ENCODE measurements around the gene ASH1L. TPM values are rescaled to one million over a fixed set of nuclear protein-coding genes. Genes with fewer than 3 reads are reported as not detected.

Gene ASH1L
- polyA plus RNA-seq, 1 experiment, result 30.6 TPM

GRCh38 chr1:155301342-155301841, 261.2 kb downstream of the ASH1L start, which contains the start of gene PKLR:
Gene PKLR (minus strand): TSS chr1:155301438. CDS start chr1:155301395, 43 bp downstream.
- Histone ChIP-seq H3K9me3 (ENCODE audit: control insufficient read depth, insufficient read depth, low read length) (no peaks in the 10 kb centered on the region), H3K4me3 (ENCODE audit: low read depth, low read length) (no peak within 1 kb of the TSS), H3K27ac (ENCODE audit: low read depth, low read length) (no peak within 1 kb of the TSS), H3K27me3 (ENCODE audit: control insufficient read depth, insufficient read depth, low read length) (peaks cover 18% of the 10 kb centered on the region)
- ChIA-PET POLR2A (no interaction called here), CTCF (interaction anchor here (1.1 kb wide), 1 partner anchor 51 kb away, joined by 3 read pairs; no protein-coding TSS in a partner anchor)
- no peak for DNase-seq (ENCODE audit: low read depth, low spot score)
- TF ChIP-seq, protein P1, sequence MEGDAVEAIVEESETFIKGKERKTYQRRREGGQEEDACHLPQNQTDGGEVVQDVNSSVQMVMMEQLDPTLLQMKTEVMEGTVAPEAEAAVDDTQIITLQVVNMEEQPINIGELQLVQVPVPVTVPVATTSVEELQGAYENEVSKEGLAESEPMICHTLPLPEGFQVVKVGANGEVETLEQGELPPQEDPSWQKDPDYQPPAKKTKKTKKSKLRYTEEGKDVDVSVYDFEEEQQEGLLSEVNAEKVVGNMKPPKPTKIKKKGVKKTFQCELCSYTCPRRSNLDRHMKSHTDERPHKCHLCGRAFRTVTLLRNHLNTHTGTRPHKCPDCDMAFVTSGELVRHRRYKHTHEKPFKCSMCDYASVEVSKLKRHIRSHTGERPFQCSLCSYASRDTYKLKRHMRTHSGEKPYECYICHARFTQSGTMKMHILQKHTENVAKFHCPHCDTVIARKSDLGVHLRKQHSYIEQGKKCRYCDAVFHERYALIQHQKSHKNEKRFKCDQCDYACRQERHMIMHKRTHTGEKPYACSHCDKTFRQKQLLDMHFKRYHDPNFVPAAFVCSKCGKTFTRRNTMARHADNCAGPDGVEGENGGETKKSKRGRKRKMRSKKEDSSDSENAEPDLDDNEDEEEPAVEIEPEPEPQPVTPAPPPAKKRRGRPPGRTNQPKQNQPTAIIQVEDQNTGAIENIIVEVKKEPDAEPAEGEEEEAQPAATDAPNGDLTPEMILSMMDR (IDR thresholded peaks at IDR 0.05; ENCODE audit: low read depth, low read length), result no peak

DNA sequence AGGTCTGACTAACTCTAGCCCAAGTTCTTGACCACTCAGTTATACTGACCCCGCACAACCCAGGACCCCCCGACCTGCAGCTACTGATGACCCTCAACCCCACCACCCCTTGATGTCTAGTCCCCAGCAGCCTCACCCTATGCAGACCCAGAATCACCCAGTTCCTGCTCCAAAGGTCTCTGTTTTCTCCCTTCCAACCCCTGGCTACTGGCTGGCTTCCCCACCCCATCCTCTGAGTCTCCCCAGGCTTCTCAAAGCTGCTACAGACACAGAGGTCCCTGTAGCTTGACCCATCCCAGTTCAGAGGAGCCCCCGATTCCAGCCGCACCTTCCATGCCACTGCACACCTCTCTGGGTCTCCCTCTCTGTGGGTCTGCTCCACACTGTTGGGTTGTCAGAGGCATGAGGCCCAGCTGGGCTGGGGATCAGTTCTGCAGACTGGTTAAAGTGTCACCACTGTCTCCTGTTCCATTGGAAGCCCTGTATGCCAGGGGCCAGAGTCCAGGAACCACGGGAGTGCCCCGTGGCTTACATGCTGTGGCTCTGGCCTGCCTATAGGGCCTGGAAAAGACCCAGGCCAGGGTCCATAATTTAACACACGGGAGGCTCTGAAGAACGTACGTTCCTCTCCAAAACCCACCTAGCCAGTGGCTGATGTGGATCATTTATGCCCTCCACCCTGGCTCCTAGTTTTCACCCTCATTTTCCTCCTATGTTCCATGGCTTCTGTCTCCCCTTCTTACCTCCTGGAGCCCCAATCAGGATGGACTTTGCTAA, 261.9 kb downstream of the ASH1L start:
- peaks cover 25% of the 10 kb centered on the region for H3K27me3 ChIP-seq (ENCODE audit: control insufficient read depth, insufficient read depth, low read length)
- DNase-seq (ENCODE audit: low read depth, low spot score), result no peak
- H3K9me3 ChIP-seq (ENCODE audit: control insufficient read depth, insufficient read depth, low read length), result no peaks in the 10 kb centered on the region; the same call in 1 of the 2 replicates
- TF ChIP-seq, protein P1 (IDR thresholded peaks at IDR 0.05; ENCODE audit: low read depth, low read length), result no peak
- no peak overlapping the region for H3K27ac ChIP-seq (ENCODE audit: low read depth, low read length)
- CTCF ChIA-PET, result interaction anchor here (0.9 to 1.2 kb wide), 2 partner anchors 24 to 51 kb away, joined by 3 to 5 read pairs; no protein-coding TSS in a partner anchor
- POLR2A ChIA-PET, result no interaction called here
- H3K4me3 ChIP-seq (ENCODE audit: low read depth, low read length), result no peak overlapping the region

GRCh38 chr1:155300024-155300423, 262.6 kb downstream of the ASH1L start:
- TF ChIP-seq, protein P1 (IDR thresholded peaks at IDR 0.05; ENCODE audit: low read depth, low read length), result no peak
- POLR2A ChIA-PET, result no interaction called here
- peaks cover 32% of the 10 kb centered on the region for H3K27me3 ChIP-seq (ENCODE audit: control insufficient read depth, insufficient read depth, low read length)
- H3K27ac ChIP-seq (ENCODE audit: low read depth, low read length), result no peak overlapping the region
- CTCF ChIA-PET, result interaction anchor here (0.9 to 1.2 kb wide), 2 partner anchors 23 to 50 kb away, joined by 3 to 5 read pairs; no protein-coding TSS in a partner anchor
- H3K9me3 ChIP-seq (ENCODE audit: control insufficient read depth, insufficient read depth, low read length), result no peaks in the 10 kb centered on the region; the same call in 1 of the 2 replicates
- DNase-seq (ENCODE audit: low read depth, low spot score), result no peak
- H3K4me3 ChIP-seq (ENCODE audit: low read depth, low read length), result no peak overlapping the region

- ChIA-PET CTCF (interaction anchor here (0.7 to 1.4 kb wide), 3 partner anchors 26 to 104 kb away, joined by 3 to 4 read pairs (median 3); no protein-coding TSS in a partner anchor), POLR2A (interaction anchor here (0.7 kb wide), 1 partner anchor 24 kb away, joined by 6 read pairs; the partner anchor contains the start of gene CLK2)
- no peak overlapping the region for H3K27ac ChIP-seq (ENCODE audit: low read depth, low read length)
- no peak for DNase-seq (ENCODE audit: low read depth, low spot score)
- H3K27me3 ChIP-seq (ENCODE audit: control insufficient read depth, insufficient read depth, low read length), result peaks cover 54% of the 10 kb centered on the region
- no peaks in the 10 kb centered on the region; the same call in 1 of the 2 replicates for H3K9me3 ChIP-seq (ENCODE audit: control insufficient read depth, insufficient read depth, low read length)
- TF ChIP-seq, protein P1 (IDR thresholded peaks at IDR 0.05; ENCODE audit: low read depth, low read length), result no peak
- no peak overlapping the region for H3K4me3 ChIP-seq (ENCODE audit: low read depth, low read length)
Measured at GRCh38 chr1:155297384-155297783, 265.2 kb downstream of the ASH1L start.

GRCh38 chr1:155296661-155297060, 265.9 kb downstream of the ASH1L start:
- ChIA-PET POLR2A (no interaction called here), CTCF (no interaction called here)
- Histone ChIP-seq H3K27me3 (ENCODE audit: control insufficient read depth, insufficient read depth, low read length) (peaks cover 55% of the 10 kb centered on the region), H3K9me3 (ENCODE audit: control insufficient read depth, insufficient read depth, low read length) (no peaks in the 10 kb centered on the region; the same call in 1 of the 2 replicates), H3K4me3 (ENCODE audit: low read depth, low read length) (no peak overlapping the region), H3K27ac (ENCODE audit: low read depth, low read length) (no peak overlapping the region)
- no peak for DNase-seq (ENCODE audit: low read depth, low spot score)
- TF ChIP-seq, protein P1 (IDR thresholded peaks at IDR 0.05; ENCODE audit: low read depth, low read length), result no peak
